H54 (cell line): ENCODE results near the gene DSCAML1.

Experiments used
- DNase-seq: peaks from one replicate; pipeline ENCODE4 v3.0.0; 2011; ENCODE audit warnings: low spot score, mixed read lengths; ENCODE audit not compliant: insufficient read length
- FAIRE-seq: peaks from 3 replicates; lab custom pipeline; 2011; peaks lifted over from hg19 to GRCh38; lab: Jason Lieb, UNC
- POLR2A ChIP-seq: IDR thresholded peaks from 2 replicates; pipeline ENCODE4 v1.6.1; 2011; ENCODE audit warnings: low read depth, mild to moderate bottlenecking, low read length

The DSCAML1 gene

DNA sequence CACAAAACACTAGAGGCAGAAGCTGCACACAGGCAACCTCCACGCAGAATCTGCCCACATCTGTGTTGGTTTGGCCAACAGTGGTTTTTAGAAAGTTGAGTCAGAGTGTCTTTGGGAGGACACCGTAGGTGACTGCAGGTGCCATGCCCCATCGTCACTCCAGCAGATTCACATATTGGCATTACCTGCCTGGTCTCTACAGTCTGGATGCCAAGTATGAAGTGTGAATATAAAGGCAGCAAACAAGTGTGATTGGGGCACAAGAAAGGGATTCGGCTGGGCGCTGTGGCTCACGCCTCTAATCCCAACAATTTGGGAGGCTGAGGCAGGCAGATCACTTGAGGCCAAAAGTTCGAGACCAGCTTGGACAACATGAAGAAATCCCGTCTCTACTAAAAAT is 38.6 kb upstream of the DSCAML1 start:
- TF ChIP-seq POLR2A: no peak
- no peak for FAIRE-seq
- no peak for DNase-seq

DNA sequence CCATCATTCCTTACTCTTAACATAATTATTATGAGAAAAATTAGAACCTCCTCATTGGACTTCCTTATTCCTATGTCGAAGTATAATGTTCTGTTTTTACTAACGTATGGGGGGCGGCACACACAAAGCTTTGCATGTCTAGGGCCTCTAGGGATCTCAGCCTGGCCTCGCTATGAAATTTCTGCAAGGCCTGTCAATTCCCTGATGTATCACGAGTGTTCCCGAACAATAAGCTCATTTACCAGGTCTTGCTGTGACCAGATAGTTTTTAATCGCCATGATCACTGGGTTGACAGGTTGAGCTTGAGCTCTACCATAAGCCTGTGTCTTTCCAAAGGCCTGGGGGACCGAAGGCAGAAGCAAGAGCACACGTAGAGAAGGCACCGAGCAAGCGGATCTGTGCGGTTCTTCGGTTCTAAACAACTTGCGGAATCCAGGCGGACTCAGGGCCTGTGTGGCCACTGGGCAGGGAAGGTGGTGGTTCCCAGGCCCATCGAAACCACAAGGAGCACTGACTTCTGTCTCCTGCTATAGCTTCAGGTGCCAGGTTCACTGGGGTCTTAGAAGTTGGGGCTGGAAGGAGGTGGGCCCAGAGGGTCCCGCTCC is 37.9 kb upstream of the DSCAML1 start:
- TF ChIP-seq POLR2A: no peak
- FAIRE-seq: no peak

DNA sequence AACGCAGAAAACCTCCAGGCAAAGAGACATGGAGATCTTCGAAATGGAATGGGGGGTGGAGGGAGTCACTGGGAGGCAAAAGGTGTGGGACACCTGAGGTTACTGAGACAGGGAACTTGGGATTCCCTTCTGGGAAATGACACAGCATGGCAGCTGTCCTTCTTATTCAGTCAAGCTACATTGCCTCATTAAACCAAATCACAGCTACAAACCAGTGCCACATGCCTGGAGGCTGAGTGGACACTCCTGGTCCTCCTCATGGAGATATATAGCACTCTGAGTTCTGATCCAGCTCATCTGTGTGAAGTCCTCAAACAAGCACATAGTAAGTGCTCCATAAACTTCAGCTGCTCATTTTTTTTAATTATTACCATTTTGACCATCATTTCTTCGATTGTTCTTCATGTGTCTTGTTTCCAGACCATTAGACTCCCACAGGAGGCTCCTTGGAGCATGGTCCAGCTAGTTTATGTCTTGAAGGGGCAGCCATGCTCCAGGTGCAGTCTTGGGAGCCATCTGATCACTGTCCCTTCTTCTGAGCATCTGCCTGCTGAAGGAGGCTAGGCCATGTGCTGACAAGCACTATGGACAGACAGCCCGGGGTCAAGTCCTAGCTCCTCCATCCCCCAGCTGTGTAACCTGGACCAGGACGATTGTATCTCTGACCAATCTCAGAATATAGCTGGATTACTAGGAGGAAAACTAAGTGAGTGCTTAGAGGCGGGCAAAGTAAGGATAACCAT is 37.2 kb upstream of the DSCAML1 start:
- DNase-seq (no peak), FAIRE-seq (no peak)
- no peak for TF ChIP-seq POLR2A

More for the DNA sequence above, 37.9 kb upstream of the DSCAML1 start:
- no peak for DNase-seq

DNA sequence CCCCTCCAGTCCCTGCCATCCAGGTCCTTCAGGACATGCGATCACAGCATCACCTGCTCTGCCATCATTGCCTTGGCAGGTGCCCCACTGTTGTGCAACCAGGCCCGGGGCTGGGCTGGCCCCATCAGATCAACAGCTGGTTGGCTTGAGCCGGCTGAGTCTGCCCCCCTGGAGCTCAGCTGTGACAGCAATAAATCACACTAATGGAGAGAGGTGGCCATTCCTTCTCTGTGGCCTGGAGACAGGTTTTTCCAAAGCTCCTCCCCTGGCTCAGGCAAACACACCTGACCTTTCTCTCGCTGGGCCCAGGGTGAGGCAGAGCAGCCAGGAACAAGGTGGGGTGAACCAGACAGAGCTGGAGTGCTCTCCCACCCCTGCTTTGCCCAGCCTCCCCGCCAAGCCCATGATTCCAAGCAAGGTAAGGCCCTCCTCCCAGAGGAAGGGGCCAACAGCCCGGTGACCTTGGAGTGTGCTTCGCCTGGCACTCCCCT is 36.4 kb upstream of the DSCAML1 start:
- no peak for FAIRE-seq
- DNase-seq: no peak

DNA sequence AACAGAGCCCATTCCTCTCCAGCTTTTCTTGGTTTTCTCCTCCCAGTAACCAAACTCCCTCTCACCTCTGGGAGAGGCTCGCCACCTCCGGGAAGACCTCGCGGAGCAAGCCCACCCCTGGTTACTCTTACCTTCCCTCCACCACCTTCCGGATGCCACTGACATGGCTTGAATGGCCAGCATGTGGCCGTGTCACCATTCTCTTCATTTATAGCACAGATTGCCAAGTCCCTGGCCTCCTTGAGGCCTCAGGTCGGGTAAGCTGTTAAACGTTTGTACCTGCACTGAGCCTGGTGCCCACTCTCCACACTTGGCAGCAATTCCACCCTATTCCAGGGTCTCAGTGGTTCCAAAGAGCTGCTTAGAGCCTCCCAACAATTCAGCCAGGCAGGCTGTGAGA is 35.5 kb upstream of the DSCAML1 start:
- no peak for FAIRE-seq
- no peak for DNase-seq
- TF ChIP-seq POLR2A: no peak

More for the DNA sequence above, 36.4 kb upstream of the DSCAML1 start:
- no peak for TF ChIP-seq POLR2A

DNA sequence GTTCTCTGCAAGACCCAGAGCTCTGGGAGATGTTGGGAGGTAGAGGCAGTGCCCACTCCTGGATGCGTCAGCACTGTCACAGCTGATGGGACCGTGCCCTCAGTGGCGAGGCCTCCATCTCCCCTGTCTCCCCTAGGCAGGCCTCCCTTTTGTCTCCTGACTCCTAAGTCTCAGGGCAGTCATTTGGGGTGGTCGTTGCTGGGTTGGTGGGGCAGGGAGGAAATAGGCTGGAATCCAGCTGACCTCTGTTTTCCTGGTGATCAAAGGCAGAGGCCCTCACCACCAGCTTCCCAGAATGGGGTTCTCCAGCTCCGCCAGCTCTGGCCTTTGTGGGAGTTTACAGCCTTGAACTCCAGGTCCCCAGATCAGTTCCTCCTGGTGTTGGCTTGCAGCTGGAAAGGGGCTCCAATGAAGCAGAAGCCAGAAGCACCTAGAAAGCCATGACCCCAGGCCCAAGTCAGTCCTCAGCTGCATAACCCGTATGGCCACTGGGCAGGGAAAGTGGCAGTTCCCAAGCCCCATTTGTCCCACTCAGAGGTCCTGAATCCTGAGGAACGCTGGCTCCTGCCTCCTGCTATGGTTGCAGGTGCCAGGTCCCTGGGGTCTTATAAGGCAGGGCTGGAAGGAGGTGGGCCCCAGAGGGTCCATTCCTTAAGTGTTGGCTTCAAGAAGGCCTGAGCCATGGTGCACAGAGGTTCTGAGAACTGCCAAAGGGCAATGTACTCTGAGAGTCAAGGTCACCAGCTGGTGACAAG is 34.8 kb upstream of the DSCAML1 start:
- DNase-seq (no peak), FAIRE-seq (no peak)
- no peak for TF ChIP-seq POLR2A

DNA sequence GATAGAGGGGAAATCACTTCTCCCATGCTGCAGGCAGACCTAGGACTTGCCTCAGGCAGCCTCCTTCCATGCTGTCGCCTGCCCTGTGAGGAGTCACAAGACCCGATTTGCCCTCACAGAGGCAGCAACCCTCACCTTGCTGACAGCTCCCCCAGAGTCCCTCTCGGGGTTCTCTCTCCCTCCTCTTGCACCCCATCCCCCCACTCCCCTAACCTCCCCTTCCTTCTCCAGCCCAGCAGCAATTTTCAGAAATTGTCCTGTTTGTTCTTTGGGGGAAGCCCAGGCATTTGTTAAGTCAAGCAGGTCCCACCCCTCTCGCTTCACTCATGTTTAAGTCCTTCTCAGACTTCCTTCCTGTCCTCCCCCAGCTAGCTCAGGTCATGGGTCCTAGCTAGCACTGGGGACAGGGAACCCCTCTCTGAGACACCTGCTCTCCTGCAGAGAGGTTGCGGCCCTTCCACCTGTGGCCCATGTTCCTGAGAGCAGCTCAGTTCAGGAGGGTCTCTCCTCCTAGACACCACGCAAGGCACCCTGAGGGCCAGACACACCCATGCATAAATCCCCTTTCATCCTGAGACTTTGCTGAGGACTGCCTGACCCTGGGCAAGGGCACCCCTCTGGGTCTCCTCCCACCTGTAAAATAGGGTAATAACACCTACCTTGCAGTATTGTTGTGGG is 33.8 kb upstream of the DSCAML1 start:
- DNase-seq (no peak), FAIRE-seq (no peak)
- TF ChIP-seq POLR2A: no peak

DNA sequence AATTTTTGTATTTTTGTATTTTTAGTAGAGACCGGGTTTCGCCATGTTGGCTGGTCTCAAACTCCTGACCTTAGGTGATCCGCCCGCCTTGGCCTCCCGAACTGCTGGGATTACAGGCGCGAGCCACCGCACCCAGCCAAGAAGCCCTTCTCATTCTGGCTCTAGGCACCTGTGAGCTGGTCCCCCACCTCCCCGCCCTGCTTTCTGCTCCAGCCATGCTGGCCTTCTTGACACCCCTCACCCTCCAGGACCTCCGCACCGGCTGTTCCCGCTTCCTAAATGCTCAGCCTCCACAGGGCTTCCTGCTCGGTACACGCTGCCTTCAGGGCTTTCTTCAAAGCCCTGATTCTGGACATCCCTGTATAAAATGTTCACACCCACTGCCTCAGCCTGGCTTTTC is 33.1 kb upstream of the DSCAML1 start:
- no peak for TF ChIP-seq POLR2A
- DNase-seq (no peak), FAIRE-seq (no peak)

DNA sequence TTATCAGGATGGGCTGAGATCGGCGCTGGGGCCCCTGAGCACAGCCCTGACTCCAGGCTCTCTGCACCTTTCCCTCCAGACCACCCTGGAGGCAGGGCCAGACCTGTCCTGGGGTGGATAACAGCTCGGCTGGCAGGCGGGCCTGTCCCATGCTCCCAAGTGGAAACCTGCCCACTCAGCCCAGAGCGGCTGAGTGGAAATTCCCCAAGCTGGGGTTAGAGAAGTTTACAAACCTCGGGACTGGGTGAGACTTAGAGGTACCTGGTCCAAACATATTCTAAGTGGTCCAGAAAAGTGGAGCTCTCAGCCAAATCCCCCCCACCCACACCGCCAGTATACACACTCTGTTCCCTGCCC is 32.3 kb upstream of the DSCAML1 start:
- no peak for TF ChIP-seq POLR2A
- no peak for FAIRE-seq
- DNase-seq: no peak

DNA sequence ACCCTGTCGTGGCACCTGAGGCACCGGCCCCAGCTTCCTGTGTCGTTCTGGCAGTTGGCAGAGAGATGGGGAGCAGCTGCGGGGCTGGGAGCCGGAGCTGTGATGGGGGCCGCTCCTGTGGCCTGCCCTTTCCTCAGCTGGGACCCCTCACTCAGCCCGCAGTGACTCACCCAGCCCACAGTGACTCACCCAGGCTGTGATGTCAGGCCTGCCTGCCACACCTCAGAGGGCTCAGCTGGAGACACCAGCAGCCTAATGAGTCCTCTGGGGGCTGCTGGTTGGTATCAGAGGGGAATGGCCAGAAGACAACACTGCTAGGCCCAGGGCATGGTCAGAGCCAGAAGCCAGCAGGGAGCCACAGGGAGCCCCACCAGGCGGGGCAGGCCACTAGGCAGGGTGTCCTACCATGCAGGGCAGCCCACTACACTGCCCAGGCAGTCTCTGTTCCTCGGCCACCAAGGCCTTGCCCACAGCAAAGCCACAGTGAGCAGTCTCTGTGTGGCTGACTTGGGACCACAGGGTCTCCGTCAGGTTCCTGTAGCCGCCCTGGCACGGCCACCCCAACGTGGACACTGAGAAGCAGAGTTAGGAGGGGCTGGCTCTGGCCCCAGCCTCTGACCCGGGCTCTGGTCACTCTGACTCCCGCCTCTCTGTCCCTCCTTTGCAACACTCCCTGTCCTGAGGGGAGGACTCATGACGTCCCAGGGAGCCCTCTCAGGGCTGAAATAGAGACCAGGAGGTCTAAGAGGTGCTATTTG is 31.8 kb upstream of the DSCAML1 start:
- no peak for FAIRE-seq
- DNase-seq: no peak
- TF ChIP-seq POLR2A: no peak

DNA sequence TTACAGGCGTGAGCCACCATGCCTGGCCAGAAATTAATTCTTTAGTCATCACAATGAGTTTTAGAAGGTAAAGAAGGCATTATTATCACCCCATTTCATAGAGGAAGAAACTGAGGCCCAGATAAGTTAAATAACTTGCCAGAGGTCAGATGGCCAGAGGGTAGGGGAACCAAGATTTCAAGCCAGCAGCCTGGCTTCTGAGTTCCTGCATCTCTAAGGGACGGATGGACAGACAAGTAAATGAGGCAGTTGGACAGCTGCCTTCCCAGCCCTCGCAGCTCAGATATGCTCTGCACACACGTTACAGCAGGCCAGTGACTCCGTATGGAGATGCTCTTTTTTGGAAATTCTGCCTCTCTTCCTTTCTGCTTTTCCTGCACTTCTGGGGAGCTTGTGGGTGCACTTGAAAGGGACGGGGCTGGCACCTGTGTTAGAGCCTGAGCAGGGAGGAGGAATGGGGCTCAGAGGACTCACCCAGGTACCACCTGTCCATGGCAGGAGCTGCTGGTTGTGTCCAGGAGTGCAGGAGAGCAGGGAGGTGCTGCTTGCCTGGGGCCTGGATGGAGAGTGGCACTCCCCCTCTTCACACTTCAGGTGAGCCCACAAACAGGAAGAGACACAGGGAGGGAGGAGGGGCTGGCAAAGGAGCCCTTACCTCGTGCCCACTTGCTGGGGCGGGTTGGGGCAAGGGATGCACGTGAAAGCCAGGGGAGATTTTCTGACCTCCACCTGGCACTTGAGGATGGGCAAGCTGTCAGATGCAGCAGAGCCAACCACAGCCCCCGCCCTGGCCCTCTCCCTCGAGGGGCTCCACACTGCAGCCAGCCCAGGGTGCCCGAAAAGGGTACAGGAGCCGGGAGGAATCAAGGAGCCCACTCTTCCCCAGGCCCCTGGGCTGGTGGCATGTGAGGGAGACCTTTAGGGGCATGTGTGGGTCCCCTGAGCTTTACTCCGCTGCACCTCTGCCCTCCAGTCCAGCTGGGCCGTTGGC is 30.8 kb upstream of the DSCAML1 start:
- no peak for TF ChIP-seq POLR2A
- FAIRE-seq (no peak), DNase-seq (no peak)

DNA sequence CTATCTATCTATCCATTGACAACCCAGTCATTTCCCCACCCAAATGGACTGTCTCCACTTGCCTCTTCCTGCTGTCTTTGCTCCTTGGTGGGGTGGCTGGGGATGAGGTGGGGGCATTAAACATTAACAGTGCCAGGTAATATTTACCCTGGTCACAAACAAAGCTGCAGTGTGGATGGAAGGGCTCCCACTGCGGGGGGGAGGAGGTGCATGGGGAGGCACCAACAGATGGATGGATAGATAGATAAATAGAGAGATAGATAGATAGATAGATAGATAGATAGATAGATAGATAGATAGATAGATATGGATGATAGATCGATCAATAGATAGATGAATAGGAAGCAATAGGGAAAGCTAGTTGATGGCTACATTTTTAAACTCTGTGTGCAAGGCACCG is 29.8 kb upstream of the DSCAML1 start:
- FAIRE-seq: no peak
- TF ChIP-seq POLR2A: no peak
- no peak for DNase-seq
